NCI-H226 (cell line): ENCODE data around the gene AK5.

Experiments
- DNase-seq: peaks from one replicate; pipeline ENCODE4 v3.0.0-alpha.2; 2015

Gene AK5

GRCh38 chr1:77550135-77550534 lies 268.3 kb downstream of the AK5 start:
- no peak for DNase-seq

GRCh38 chr1:77552626-77553025 lies 270.8 kb downstream of the AK5 start:
- DNase-seq, result no peak

GRCh38 chr1:77553568-77554291 lies 271.9 kb downstream of the AK5 start:
- DNase-seq, result no peak

GRCh38 chr1:77556045-77556444 lies 274.2 kb downstream of the AK5 start:
- no peak for DNase-seq

- no peak for DNase-seq
Observed at GRCh38 chr1:77557053-77557452, 275.2 kb downstream of the AK5 start.

GRCh38 chr1:77558591-77559164 lies 276.9 kb downstream of the AK5 start:
- no peak for DNase-seq

GRCh38 chr1:77560741-77561140 lies 278.9 kb downstream of the AK5 start:
- no peak for DNase-seq

- DNase-seq, result no peak
Observed at GRCh38 chr1:77562596-77563150, 280.9 kb downstream of the AK5 start.

- no peak for DNase-seq
Observed at GRCh38 chr1:77565321-77565720, 283.5 kb downstream of the AK5 start.

GRCh38 chr1:77571642-77572041 lies 289.8 kb downstream of the AK5 start:
- DNase-seq, result no peak

GRCh38 chr1:77579547-77579946 lies 297.7 kb downstream of the AK5 start:
- DNase-seq, result no peak

- DNase-seq, result no peak
Observed at GRCh38 chr1:77582905-77583304, 301.1 kb downstream of the AK5 start.

- DNase-seq, result no peak
Observed at GRCh38 chr1:77583483-77583882, 301.7 kb downstream of the AK5 start.

- no peak for DNase-seq
Observed at GRCh38 chr1:77584884-77585283, 303.1 kb downstream of the AK5 start.

GRCh38 chr1:77585610-77586314 lies 303.9 kb downstream of the AK5 start:
- DNase-seq, result no peak

- no peak for DNase-seq
Observed at GRCh38 chr1:77589231-77589630, 307.4 kb downstream of the AK5 start.

- DNase-seq, result no peak
Observed at GRCh38 chr1:77590651-77591050, 308.8 kb downstream of the AK5 start.

GRCh38 chr1:77592906-77593305 lies 311.1 kb downstream of the AK5 start:
- no peak for DNase-seq

- no peak for DNase-seq
Observed at GRCh38 chr1:77594366-77595112, 312.7 kb downstream of the AK5 start.

GRCh38 chr1:77597310-77597709 lies 315.5 kb downstream of the AK5 start:
- DNase-seq, result no peak

GRCh38 chr1:77605246-77606026 lies 323.6 kb downstream of the AK5 start:
- DNase-seq, result peak; percentile 67

GRCh38 chr1:77608893-77609292 lies 327.1 kb downstream of the AK5 start:
- DNase-seq, result no peak
